WERI-Rb-1 (cell line): ENCODE results near the gene DHX35.

Source experiments
- DNase-seq: peaks from one replicate; pipeline ENCODE4 v3.0.0-alpha.2; 2020
- H3K27ac ChIP-seq: fragments of 250-450 bp; sonication (Bioruptor Pico); 2 replicates; pipeline ENCODE4 v1.5.1; 2020; ENCODE audit warnings: mild to moderate bottlenecking, moderate library complexity
- H3K27me3 ChIP-seq: fragments of 250-450 bp; sonication (Bioruptor Pico); 2 replicates; pipeline ENCODE4 v1.5.1; 2021; ENCODE audit warnings: mild to moderate bottlenecking, low read depth, moderate library complexity; ENCODE audit not compliant: insufficient read depth, severe bottlenecking
- H3K36me3 ChIP-seq: fragments of 250-450 bp; sonication (Bioruptor Pico); 2 replicates; pipeline ENCODE4 v1.5.1; 2020; ENCODE audit warnings: mild to moderate bottlenecking, moderate library complexity
- H3K4me3 ChIP-seq: 2 replicates; pipeline ENCODE4 v1.5.1; 2011; ENCODE audit warnings: low read depth, mild to moderate bottlenecking, control low read depth, low read length
- H3K9me3 ChIP-seq: fragments of 250-450 bp; sonication (Bioruptor Pico); 2 replicates; pipeline ENCODE4 v1.5.1; 2021; ENCODE audit warnings: mild to moderate bottlenecking, moderate library complexity; ENCODE audit not compliant: severe bottlenecking
- CTCF ChIP-seq: IDR thresholded peaks from 2 replicates; pipeline ENCODE4 v1.5.1; 2011; ENCODE audit warnings: low read depth, mild to moderate bottlenecking, control low read depth, inconsistent platforms, low read length

The DHX35 gene

GRCh38 chr20:38973107-38973506 is 11.0 kb downstream of the DHX35 start:
- Histone ChIP-seq H3K36me3 (peaks cover 14% of the 10 kb centered on the region), H3K27me3 (no peaks in the 10 kb centered on the region), H3K9me3 (no peaks in the 10 kb centered on the region), H3K4me3 (no peak overlapping the region), H3K27ac (no peak overlapping the region)
- no peak for TF ChIP-seq CTCF
- DNase-seq, result no peak

GRCh38 chr20:38973645-38974044 is 11.5 kb downstream of the DHX35 start:
- Histone ChIP-seq H3K4me3 (no peak overlapping the region), H3K36me3 (peaks cover 14% of the 10 kb centered on the region)
- no peak for DNase-seq

GRCh38 chr20:38975539-38976120 is 13.5 kb downstream of the DHX35 start:
- TF ChIP-seq CTCF, result no peak
- no peaks in the 10 kb centered on the region for H3K27me3 ChIP-seq
- no peak overlapping the region for H3K27ac ChIP-seq
- no peak for DNase-seq
- H3K9me3 ChIP-seq, result no peaks in the 10 kb centered on the region
- no peak overlapping the region for H3K4me3 ChIP-seq
- H3K36me3 ChIP-seq, result peaks cover 4% of the 10 kb centered on the region; the same call in 1 of the 2 replicates

More at GRCh38 chr20:38973645-38974044, 11.5 kb downstream of the DHX35 start:
- Histone ChIP-seq H3K27me3 (no peaks in the 10 kb centered on the region), H3K27ac (no peak overlapping the region), H3K9me3 (no peaks in the 10 kb centered on the region)
- no peak for TF ChIP-seq CTCF

- Histone ChIP-seq H3K4me3 (no peak overlapping the region), H3K27me3 (no peaks in the 10 kb centered on the region), H3K27ac (no peak overlapping the region), H3K36me3 (peaks cover 3% of the 10 kb centered on the region), H3K9me3 (no peaks in the 10 kb centered on the region)
- no peak for TF ChIP-seq CTCF
- DNase-seq, result no peak
These were observed 17.3 kb downstream of the DHX35 start for GRCh38 chr20:38979434-38979833.

GRCh38 chr20:38979842-38980241 is 17.7 kb downstream of the DHX35 start:
- no peak overlapping the region for H3K27ac ChIP-seq
- TF ChIP-seq CTCF, result no peak
- DNase-seq, result no peak
- no peak overlapping the region for H3K4me3 ChIP-seq
- peaks cover 3% of the 10 kb centered on the region for H3K36me3 ChIP-seq
- no peaks in the 10 kb centered on the region for H3K9me3 ChIP-seq
- no peaks in the 10 kb centered on the region for H3K27me3 ChIP-seq

- H3K9me3 ChIP-seq, result no peaks in the 10 kb centered on the region
- no peak overlapping the region for H3K27ac ChIP-seq
- no peak for TF ChIP-seq CTCF
- H3K4me3 ChIP-seq, result no peak overlapping the region
- DNase-seq, result no peak
- no peaks in the 10 kb centered on the region for H3K27me3 ChIP-seq
- peaks cover 3% of the 10 kb centered on the region for H3K36me3 ChIP-seq
These were observed 20.1 kb downstream of the DHX35 start for GRCh38 chr20:38982291-38982690.
